HepG2 (cell line): ENCODE results near the gene SCGB2A2. TPM values are rescaled to one million over a fixed set of nuclear protein-coding genes. Genes with fewer than 3 reads are reported as not detected.

ENCODE experiments used
- CBX1 ChIP-seq: IDR thresholded peaks from one replicate; pipeline ENCODE4 v1.6.1; 2016; ENCODE audit warnings: antibody characterized with exemption, low read depth
- CEBPG ChIP-seq: IDR thresholded peaks from 2 replicates; pipeline ENCODE4 v1.6.1; 2016
- CHD2 ChIP-seq: IDR thresholded peaks from 2 replicates; pipeline ENCODE4 v1.6.1; 2011; ENCODE audit warnings: low read depth, low read length, improper control_type of control experiment
- ETV5 ChIP-seq: IDR thresholded peaks from 2 replicates; pipeline ENCODE4 v1.6.1; 2018; ENCODE audit warnings: missing biosample characterization, missing genetic modification reagents, inconsistent platforms, borderline replicate concordance
- FOXO1 ChIP-seq: sonication (generic); formaldehyde crosslinking; IDR thresholded peaks from 2 replicates; pipeline ENCODE4 v1.4.0; 2020; ENCODE audit warnings: missing genetic modification reagents
- IRX3 ChIP-seq: sonication (generic); formaldehyde crosslinking; IDR thresholded peaks from 2 replicates; pipeline ENCODE4 v1.8.1; 2023; ENCODE audit warnings: mild to moderate bottlenecking, low read depth, missing genetic modification reagents, borderline replicate concordance
- KLF6 ChIP-seq: IDR thresholded peaks from 2 replicates; pipeline ENCODE4 v1.8.0; 2016; ENCODE audit warnings: missing biosample characterization, missing genetic modification reagents
- NCOR1 ChIP-seq: fragments of 200-600 bp; sonication (generic); IDR thresholded peaks from 2 replicates; pipeline ENCODE4 v1.7.0; 2017; ENCODE audit warnings: antibody characterized with exemption, low read length, borderline replicate concordance
- NFKBIZ ChIP-seq: IDR thresholded peaks from 2 replicates; pipeline ENCODE4 v1.6.1; 2018; ENCODE audit warnings: missing genetic modification reagents, missing compliant biosample characterization
- SALL1 ChIP-seq: sonication (generic); formaldehyde crosslinking; IDR thresholded peaks from 2 replicates; pipeline ENCODE4 v1.8.0; 2022; ENCODE audit warnings: mild to moderate bottlenecking, missing genetic modification reagents
- SAP130 ChIP-seq: IDR thresholded peaks from 2 replicates; pipeline ENCODE4 v1.6.1; 2016; ENCODE audit warnings: low read depth
- SKI ChIP-seq: fragments of 450-650 bp; IDR thresholded peaks from one replicate; pipeline ENCODE4 v1.6.1; 2018; ENCODE audit warnings: mild to moderate bottlenecking; ENCODE audit not compliant: partially characterized antibody
- TCF7 ChIP-seq: sonication (generic); IDR thresholded peaks from 2 replicates; pipeline ENCODE4 v1.6.1; 2016; ENCODE audit warnings: antibody characterized with exemption, low read depth
- ZMYM3 ChIP-seq: sonication (generic); formaldehyde crosslinking; IDR thresholded peaks from 2 replicates; pipeline ENCODE4 v1.5.1; 2020; ENCODE audit warnings: mild to moderate bottlenecking, missing genetic modification reagents
- ZNF543 ChIP-seq: sonication (generic); formaldehyde crosslinking; IDR thresholded peaks from 2 replicates; pipeline ENCODE4 v1.4.0; 2020; ENCODE audit warnings: mild to moderate bottlenecking, missing genetic modification reagents
- polyA plus RNA-seq, 8 experiments: library from polyadenylated mRNA; depleted of rRNA in 3 of 8; stranded (reverse) in 7 of 8; unstranded in 1 of 8; fragments of >200 nt; fragmentation: Illumina TruSeq in 4 of 8; extraction: Trizol in 4 of 8; gene quantifications; 2 replicates each; pipeline versions ENCODE4 v1.2.1 to v1.2.3, GENCODE V29; 2011 to 2016; ENCODE audit warnings: low read depth in 4 of 8, missing spikeins in 1 of 8, mixed read lengths in 1 of 8; ENCODE audit not compliant: insufficient read depth in 1 of 8
- total RNA-seq, 5 experiments: library from RNA; depleted of rRNA; stranded (reverse); fragments of >200 nt; fragmentation: Illumina TruSeq; extraction: Trizol; gene quantifications; 2 replicates each; pipeline ENCODE4 v1.2.3, GENCODE V29; 2016; ENCODE audit warnings: low read depth in 1 of 5
- TF ChIP-seq, protein P1 (sequence below): sonication (generic); formaldehyde crosslinking; IDR thresholded peaks from 2 replicates; pipeline ENCODE4 v1.5.1; 2020; ENCODE audit warnings: mild to moderate bottlenecking, missing genetic modification reagents
- TF ChIP-seq, protein P2 (sequence below): sonication (generic); formaldehyde crosslinking; conservative IDR thresholded peaks from 2 replicates; pipeline ENCODE4 v1.4.0; 2020; ENCODE audit warnings: missing genetic modification reagents
- TF ChIP-seq, protein P3 (sequence below): IDR thresholded peaks from 2 replicates; pipeline ENCODE4 v1.6.1; 2016; ENCODE audit warnings: low read depth, borderline replicate concordance
- TF ChIP-seq, protein P4 (sequence below): sonication (generic); formaldehyde crosslinking; IDR thresholded peaks from 2 replicates; pipeline ENCODE4 v1.4.0; 2020; ENCODE audit warnings: missing genetic modification reagents, borderline replicate concordance
- TF ChIP-seq, protein P5 (sequence below): sonication (generic); formaldehyde crosslinking; conservative IDR thresholded peaks from 2 replicates; pipeline ENCODE4 v1.4.0; 2020; ENCODE audit warnings: missing genetic modification reagents

SCGB2A2 gene
- total and polyA plus RNA-seq, 2 of the 13 experiments (the other 11 are each of a cell fraction or from before 2014, with no cell fraction given) = 0.12 TPM; not detected in 1

DNA sequence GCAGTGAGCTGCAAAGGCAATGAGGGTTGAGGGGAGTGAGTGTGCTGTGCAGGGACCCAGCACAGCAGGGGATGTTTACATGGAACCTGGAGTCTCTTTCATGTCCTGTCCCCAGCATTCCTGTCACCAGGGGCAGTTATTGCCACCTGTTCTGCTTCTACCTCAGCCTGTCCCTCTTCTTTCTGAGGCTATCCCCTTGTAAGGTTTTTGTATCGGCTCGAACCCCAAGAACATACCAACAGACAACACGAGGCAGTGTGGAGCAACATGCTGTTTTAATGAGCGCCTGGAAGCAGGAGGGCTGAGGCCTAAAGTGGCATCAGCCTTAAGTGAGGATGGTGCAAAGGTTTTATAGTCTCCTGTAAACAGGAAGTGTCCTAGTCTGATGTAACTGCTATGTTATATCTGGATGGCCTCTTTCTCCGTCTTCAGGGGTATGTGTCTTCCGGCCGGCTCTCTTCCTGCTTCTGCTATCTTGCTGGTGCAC is 3.9 kb downstream of the SCGB2A2 start (continued):
- TF ChIP-seq, protein P1, sequence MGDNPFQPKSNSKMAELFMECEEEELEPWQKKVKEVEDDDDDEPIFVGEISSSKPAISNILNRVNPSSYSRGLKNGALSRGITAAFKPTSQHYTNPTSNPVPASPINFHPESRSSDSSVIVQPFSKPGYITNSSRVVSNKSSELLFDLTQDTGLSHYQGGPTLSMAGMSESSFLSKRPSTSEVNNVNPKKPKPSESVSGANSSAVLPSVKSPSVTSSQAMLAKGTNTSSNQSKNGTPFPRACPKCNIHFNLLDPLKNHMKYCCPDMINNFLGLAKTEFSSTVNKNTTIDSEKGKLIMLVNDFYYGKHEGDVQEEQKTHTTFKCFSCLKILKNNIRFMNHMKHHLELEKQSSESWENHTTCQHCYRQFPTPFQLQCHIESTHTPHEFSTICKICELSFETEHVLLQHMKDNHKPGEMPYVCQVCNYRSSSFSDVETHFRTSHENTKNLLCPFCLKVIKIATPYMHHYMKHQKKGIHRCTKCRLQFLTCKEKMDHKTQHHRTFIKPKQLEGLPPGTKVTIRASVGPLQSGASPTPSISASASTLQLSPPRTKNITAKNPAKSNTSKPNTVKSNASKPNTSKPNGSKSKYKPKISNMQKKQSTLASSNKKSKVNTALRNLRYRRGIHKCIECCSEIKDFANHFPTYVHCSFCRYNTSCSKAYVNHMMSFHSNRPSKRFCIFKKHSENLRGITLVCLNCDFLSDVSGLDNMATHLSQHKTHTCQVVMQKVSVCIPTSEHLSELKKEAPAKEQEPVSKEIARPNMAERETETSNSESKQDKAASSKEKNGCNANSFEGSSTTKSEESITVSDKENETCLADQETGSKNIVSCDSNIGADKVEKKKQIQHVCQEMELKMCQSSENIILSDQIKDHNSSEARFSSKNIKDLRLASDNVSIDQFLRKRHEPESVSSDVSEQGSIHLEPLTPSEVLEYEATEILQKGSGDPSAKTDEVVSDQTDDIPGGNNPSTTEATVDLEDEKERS (CRISPR knock-in tag) = 0 out of 2 replicates have a peak, but pooled peaks have one; percentile 56
- TF ChIP-seq NFKBIZ (CRISPR knock-in tag) (no peak), ZNF543 (CRISPR knock-in tag) (no peak), SAP130 (peak; percentile 43), KLF6 (CRISPR knock-in tag) (0 out of 2 replicates have a peak, but pooled peaks have one; percentile 28), NCOR1 (no peak), SKI (no peak), CBX1 (peak; percentile 56), SALL1 (CRISPR knock-in tag) (peak; percentile 60), TCF7 (peak; percentile 71; the same call in 1 of the 2 replicates), FOXO1 (CRISPR knock-in tag) (peak; percentile 53; the same call in 1 of the 2 replicates), ETV5 (CRISPR knock-in tag) (peak; percentile 4; the same call in 1 of the 2 replicates), CEBPG (0 out of 2 replicates have a peak, but pooled peaks have one; percentile 31), IRX3 (CRISPR knock-in tag) (no peak), ZMYM3 (peak; percentile 56), CHD2 (no peak)
- TF ChIP-seq, protein P2, sequence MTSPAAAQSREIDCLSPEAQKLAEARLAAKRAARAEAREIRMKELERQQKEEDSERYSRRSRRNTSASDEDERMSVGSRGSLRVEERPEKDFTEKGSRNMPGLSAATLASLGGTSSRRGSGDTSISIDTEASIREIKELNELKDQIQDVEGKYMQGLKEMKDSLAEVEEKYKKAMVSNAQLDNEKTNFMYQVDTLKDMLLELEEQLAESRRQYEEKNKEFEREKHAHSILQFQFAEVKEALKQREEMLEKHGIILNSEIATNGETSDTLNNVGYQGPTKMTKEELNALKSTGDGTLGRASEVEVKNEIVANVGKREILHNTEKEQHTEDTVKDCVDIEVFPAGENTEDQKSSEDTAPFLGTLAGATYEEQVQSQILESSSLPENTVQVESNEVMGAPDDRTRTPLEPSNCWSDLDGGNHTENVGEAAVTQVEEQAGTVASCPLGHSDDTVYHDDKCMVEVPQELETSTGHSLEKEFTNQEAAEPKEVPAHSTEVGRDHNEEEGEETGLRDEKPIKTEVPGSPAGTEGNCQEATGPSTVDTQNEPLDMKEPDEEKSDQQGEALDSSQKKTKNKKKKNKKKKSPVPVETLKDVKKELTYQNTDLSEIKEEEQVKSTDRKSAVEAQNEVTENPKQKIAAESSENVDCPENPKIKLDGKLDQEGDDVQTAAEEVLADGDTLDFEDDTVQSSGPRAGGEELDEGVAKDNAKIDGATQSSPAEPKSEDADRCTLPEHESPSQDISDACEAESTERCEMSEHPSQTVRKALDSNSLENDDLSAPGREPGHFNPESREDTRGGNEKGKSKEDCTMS (CRISPR knock-in tag) = no peak
- TF ChIP-seq, protein P3, sequence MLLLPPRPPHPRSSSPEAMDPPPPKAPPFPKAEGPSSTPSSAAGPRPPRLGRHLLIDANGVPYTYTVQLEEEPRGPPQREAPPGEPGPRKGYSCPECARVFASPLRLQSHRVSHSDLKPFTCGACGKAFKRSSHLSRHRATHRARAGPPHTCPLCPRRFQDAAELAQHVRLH = peak; percentile 28; the same call in 1 of the 2 replicates
- TF ChIP-seq, protein P4, sequence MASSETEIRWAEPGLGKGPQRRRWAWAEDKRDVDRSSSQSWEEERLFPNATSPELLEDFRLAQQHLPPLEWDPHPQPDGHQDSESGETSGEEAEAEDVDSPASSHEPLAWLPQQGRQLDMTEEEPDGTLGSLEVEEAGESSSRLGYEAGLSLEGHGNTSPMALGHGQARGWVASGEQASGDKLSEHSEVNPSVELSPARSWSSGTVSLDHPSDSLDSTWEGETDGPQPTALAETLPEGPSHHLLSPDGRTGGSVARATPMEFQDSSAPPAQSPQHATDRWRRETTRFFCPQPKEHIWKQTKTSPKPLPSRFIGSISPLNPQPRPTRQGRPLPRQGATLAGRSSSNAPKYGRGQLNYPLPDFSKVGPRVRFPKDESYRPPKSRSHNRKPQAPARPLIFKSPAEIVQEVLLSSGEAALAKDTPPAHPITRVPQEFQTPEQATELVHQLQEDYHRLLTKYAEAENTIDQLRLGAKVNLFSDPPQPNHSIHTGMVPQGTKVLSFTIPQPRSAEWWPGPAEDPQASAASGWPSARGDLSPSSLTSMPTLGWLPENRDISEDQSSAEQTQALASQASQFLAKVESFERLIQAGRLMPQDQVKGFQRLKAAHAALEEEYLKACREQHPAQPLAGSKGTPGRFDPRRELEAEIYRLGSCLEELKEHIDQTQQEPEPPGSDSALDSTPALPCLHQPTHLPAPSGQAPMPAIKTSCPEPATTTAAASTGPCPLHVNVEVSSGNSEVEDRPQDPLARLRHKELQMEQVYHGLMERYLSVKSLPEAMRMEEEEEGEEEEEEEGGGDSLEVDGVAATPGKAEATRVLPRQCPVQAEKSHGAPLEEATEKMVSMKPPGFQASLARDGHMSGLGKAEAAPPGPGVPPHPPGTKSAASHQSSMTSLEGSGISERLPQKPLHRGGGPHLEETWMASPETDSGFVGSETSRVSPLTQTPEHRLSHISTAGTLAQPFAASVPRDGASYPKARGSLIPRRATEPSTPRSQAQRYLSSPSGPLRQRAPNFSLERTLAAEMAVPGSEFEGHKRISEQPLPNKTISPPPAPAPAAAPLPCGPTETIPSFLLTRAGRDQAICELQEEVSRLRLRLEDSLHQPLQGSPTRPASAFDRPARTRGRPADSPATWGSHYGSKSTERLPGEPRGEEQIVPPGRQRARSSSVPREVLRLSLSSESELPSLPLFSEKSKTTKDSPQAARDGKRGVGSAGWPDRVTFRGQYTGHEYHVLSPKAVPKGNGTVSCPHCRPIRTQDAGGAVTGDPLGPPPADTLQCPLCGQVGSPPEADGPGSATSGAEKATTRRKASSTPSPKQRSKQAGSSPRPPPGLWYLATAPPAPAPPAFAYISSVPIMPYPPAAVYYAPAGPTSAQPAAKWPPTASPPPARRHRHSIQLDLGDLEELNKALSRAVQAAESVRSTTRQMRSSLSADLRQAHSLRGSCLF (CRISPR knock-in tag) = no peak
- TF ChIP-seq, protein P5, sequence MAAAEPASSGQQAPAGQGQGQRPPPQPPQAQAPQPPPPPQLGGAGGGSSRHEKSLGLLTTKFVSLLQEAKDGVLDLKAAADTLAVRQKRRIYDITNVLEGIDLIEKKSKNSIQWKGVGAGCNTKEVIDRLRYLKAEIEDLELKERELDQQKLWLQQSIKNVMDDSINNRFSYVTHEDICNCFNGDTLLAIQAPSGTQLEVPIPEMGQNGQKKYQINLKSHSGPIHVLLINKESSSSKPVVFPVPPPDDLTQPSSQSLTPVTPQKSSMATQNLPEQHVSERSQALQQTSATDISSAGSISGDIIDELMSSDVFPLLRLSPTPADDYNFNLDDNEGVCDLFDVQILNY = no peak
